Islet of Langerhans (tissue), 1 donor: ENCODE data around the gene VTI1A.

Source experiments
- FAIRE-seq: peaks from one replicate; lab custom pipeline; 2011; peaks lifted over from hg19 to GRCh38; lab: Jason Lieb, UNC

Gene VTI1A

GRCh38 chr10:112723876-112724275, 276.9 kb downstream of the VTI1A start:
- FAIRE-seq, result no peak

GRCh38 chr10:112724404-112724991, 277.5 kb downstream of the VTI1A start:
- FAIRE-seq, result no peak

- FAIRE-seq, result no peak
These were observed 281.3 kb downstream of the VTI1A start for GRCh38 chr10:112728118-112728883.

GRCh38 chr10:112728997-112729396, 282.0 kb downstream of the VTI1A start:
- FAIRE-seq, result no peak

GRCh38 chr10:112731450-112731849, 284.4 kb downstream of the VTI1A start:
- FAIRE-seq, result peak; percentile 30

GRCh38 chr10:112732277-112732921, 285.4 kb downstream of the VTI1A start:
- no peak for FAIRE-seq

GRCh38 chr10:112735041-112735695, 288.2 kb downstream of the VTI1A start:
- FAIRE-seq, result no peak

- no peak for FAIRE-seq
These were observed 291.9 kb downstream of the VTI1A start for GRCh38 chr10:112738606-112739591.

GRCh38 chr10:112739592-112740353, 292.8 kb downstream of the VTI1A start:
- no peak for FAIRE-seq

GRCh38 chr10:112741830-112742402, 294.9 kb downstream of the VTI1A start:
- no peak for FAIRE-seq

- FAIRE-seq, result no peak
These were observed 297.4 kb downstream of the VTI1A start for GRCh38 chr10:112744181-112745096.

- no peak for FAIRE-seq
These were observed 299.3 kb downstream of the VTI1A start for GRCh38 chr10:112746329-112746728.

- FAIRE-seq, result no peak
These were observed 303.6 kb downstream of the VTI1A start for GRCh38 chr10:112750427-112751167.

- FAIRE-seq, result no peak
These were observed 304.6 kb downstream of the VTI1A start for GRCh38 chr10:112751651-112752050.

- FAIRE-seq, result no peak
These were observed 305.3 kb downstream of the VTI1A start for GRCh38 chr10:112752288-112752687.

GRCh38 chr10:112753961-112754411, 307.0 kb downstream of the VTI1A start:
- no peak for FAIRE-seq

- no peak for FAIRE-seq
These were observed 308.6 kb downstream of the VTI1A start for GRCh38 chr10:112755446-112756234.

GRCh38 chr10:112756235-112756527, 309.2 kb downstream of the VTI1A start:
- no peak for FAIRE-seq
